ENCODE measurements around the gene A4GALT. TPM values are rescaled to one million over a fixed set of nuclear protein-coding genes. Genes with fewer than 3 reads are reported as not detected.

Gene A4GALT
- total and polyA plus RNA-seq, 10 of the 15 experiments (the other 5 are each of a cell fraction or from before 2014, with no cell fraction given) = 0.04 to 3.9 (median 2.3) TPM; not detected in 1

GRCh38 chr22:42719656-42720262, 911 bp downstream of the A4GALT start (continued):
- TF ChIP-seq RELB (IDR thresholded peaks at IDR 0.05; ENCODE audit: low read depth) = peak; percentile 28; the same call in 1 of the 2 replicates
- TF ChIP-seq SUPT20H (IDR thresholded peaks at IDR 0.05; ENCODE audit: borderline replicate concordance, control insufficient read depth, low read depth, low read length) = no peak
- no peak for TF ChIP-seq BMI1 (IDR thresholded peaks at IDR 0.05; ENCODE audit: borderline replicate concordance)
- no peak for TF ChIP-seq WRNIP1 (IDR thresholded peaks at IDR 0.05; ENCODE audit: borderline replicate concordance, low read depth, low read length)
- no peak for TF ChIP-seq SMC3 (IDR thresholded peaks at IDR 0.05; ENCODE audit: borderline replicate concordance, low read length)
- TF ChIP-seq CUX1 (IDR thresholded peaks at IDR 0.05; ENCODE audit: insufficient replicate concordance, low read depth, low read length) = no peak
- TF ChIP-seq CBX5 (IDR thresholded peaks at IDR 0.05; ENCODE audit: low read depth) = no peak
- no peak for TF ChIP-seq CHD4 (IDR thresholded peaks at IDR 0.05)
- no peak for TF ChIP-seq PAX8 (IDR thresholded peaks at IDR 0.05)
- no peak for TF ChIP-seq BCLAF1 (IDR thresholded peaks at IDR 0.05)
- TF ChIP-seq MYB (IDR thresholded peaks at IDR 0.05; ENCODE audit: borderline replicate concordance, low read depth, low read length) = no peak
- TF ChIP-seq ZBTB11 (CRISPR knock-in tag; IDR thresholded peaks at IDR 0.05) = no peak
- TF ChIP-seq CTCF (IDR thresholded peaks at IDR 0.05 in 2 of 3, conservative IDR thresholded peaks at IDR 0.05 in 1 of 3; ENCODE audit: control insufficient read depth in 2 of 3, extremely low read depth in 1 of 3, insufficient read depth in 1 of 3, low read depth in 3 of 3, low read length in 3 of 3) = no peak
